ENCODE data around the gene ADCY2. TPM values are rescaled to one million over a fixed set of nuclear protein-coding genes. Genes with fewer than 3 reads are reported as not detected.

The ADCY2 gene
- total and polyA plus RNA-seq, 2 experiments from 2014 or later = 23.8 to 74.9 TPM

DNA sequence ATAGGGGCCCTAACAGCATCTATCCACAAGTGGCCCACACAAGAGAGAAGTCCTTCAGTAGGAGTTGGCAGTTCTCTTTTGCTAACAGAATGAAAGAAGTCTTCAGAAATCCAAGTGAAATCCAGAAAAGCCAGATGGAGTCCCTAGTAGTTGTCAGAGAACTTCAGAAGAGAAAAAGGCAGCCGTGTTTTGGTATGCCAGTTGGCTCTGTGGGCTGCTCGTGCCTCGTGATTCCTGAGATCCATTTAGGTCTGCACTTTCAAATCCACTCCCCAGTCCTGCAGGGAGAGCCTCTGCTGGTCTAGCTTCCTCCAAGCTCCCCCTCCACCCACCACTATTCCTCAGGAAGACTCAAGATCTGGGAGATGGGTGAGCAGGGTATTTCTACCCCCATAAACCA, 386.0 kb downstream of the ADCY2 start:
- Histone ChIP-seq H3K9me2 (ENCODE audit: insufficient read depth) (peaks cover 6% of the 10 kb centered on the region), H3K27me3 (ENCODE audit: insufficient read depth) (no peaks in the 10 kb centered on the region), H3F3A (replicated peaks; ENCODE audit: low read depth) (peaks cover 5% of the 10 kb centered on the region; the same call in 1 of the 2 replicates), H3K27ac (ENCODE audit: low read depth) (no peak overlapping the region), H3K36me3 (ENCODE audit: insufficient read depth) (peaks cover 9% of the 10 kb centered on the region; the same call in 1 of the 2 replicates), H3K4me2 (no peak overlapping the region), H3K79me2 (replicated peaks; ENCODE audit: insufficient read depth) (no peaks in the 10 kb centered on the region), H2AFZ (no peak overlapping the region), H3K4me1 (ENCODE audit: insufficient read depth) (peaks cover 16% of the 10 kb centered on the region), H4K20me1 (replicated peaks; ENCODE audit: insufficient read depth) (0 out of 2 replicates have a peak, but pooled peaks cover 6% of the 10 kb centered on the region), H3K4me3 (no peak overlapping the region)
- H3K27ac Mint-ChIP-seq = no peak overlapping the region
- peaks cover 6% of the 10 kb centered on the region for H3K27me3 Mint-ChIP-seq (ENCODE audit: insufficient read depth, low read depth, poor library complexity)
- no peak for DNase-seq (ENCODE audit: low spot score)
- no peaks in the 10 kb centered on the region for H3K9me3 Mint-ChIP-seq
- ATAC-seq = no peak
- TF ChIP-seq, protein P1, sequence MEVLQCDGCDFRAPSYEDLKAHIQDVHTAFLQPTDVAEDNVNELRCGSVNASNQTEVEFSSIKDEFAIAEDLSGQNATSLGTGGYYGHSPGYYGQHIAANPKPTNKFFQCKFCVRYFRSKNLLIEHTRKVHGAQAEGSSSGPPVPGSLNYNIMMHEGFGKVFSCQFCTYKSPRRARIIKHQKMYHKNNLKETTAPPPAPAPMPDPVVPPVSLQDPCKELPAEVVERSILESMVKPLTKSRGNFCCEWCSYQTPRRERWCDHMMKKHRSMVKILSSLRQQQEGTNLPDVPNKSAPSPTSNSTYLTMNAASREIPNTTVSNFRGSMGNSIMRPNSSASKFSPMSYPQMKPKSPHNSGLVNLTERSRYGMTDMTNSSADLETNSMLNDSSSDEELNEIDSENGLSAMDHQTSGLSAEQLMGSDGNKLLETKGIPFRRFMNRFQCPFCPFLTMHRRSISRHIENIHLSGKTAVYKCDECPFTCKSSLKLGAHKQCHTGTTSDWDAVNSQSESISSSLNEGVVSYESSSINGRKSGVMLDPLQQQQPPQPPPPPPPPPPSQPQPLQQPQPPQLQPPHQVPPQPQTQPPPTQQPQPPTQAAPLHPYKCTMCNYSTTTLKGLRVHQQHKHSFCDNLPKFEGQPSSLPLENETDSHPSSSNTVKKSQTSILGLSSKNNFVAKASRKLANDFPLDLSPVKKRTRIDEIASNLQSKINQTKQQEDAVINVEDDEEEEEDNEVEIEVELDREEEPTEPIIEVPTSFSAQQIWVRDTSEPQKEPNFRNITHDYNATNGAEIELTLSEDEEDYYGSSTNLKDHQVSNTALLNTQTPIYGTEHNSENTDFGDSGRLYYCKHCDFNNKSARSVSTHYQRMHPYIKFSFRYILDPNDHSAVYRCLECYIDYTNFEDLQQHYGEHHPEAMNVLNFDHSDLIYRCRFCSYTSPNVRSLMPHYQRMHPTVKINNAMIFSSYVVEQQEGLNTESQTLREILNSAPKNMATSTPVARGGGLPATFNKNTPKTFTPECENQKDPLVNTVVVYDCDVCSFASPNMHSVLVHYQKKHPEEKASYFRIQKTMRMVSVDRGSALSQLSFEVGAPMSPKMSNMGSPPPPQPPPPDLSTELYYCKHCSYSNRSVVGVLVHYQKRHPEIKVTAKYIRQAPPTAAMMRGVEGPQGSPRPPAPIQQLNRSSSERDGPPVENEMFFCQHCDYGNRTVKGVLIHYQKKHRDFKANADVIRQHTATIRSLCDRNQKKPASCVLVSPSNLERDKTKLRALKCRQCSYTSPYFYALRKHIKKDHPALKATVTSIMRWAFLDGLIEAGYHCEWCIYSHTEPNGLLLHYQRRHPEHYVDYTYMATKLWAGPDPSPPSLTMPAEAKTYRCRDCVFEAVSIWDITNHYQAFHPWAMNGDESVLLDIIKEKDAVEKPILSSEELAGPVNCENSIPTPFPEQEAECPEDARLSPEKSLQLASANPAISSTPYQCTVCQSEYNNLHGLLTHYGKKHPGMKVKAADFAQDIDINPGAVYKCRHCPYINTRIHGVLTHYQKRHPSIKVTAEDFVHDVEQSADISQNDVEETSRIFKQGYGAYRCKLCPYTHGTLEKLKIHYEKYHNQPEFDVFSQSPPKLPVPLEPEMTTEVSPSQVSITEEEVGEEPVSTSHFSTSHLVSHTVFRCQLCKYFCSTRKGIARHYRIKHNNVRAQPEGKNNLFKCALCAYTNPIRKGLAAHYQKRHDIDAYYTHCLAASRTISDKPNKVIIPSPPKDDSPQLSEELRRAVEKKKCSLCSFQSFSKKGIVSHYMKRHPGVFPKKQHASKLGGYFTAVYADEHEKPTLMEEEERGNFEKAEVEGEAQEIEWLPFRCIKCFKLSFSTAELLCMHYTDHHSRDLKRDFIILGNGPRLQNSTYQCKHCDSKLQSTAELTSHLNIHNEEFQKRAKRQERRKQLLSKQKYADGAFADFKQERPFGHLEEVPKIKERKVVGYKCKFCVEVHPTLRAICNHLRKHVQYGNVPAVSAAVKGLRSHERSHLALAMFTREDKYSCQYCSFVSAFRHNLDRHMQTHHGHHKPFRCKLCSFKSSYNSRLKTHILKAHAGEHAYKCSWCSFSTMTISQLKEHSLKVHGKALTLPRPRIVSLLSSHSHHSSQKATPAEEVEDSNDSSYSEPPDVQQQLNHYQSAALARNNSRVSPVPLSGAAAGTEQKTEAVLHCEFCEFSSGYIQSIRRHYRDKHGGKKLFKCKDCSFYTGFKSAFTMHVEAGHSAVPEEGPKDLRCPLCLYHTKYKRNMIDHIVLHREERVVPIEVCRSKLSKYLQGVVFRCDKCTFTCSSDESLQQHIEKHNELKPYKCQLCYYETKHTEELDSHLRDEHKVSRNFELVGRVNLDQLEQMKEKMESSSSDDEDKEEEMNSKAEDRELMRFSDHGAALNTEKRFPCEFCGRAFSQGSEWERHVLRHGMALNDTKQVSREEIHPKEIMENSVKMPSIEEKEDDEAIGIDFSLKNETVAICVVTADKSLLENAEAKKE (CRISPR knock-in tag; IDR thresholded peaks at IDR 0.05) = no peak
- TF ChIP-seq JUNB (IDR thresholded peaks at IDR 0.05; ENCODE audit: unreplicated experiment) (no peak), POLR2AphosphoS5 (IDR thresholded peaks at IDR 0.05; ENCODE audit: low read depth) (no peak), NANOG (IDR thresholded peaks at IDR 0.05; ENCODE audit: borderline replicate concordance) (no peak), CREB1 (CRISPR knock-in tag; IDR thresholded peaks at IDR 0.05; ENCODE audit: low read depth) (no peak), ZNF331 (CRISPR knock-in tag; IDR thresholded peaks at IDR 0.05; ENCODE audit: low read depth) (no peak), STAT1 (IDR thresholded peaks at IDR 0.05; ENCODE audit: unreplicated experiment) (no peak), EZH2phosphoT487 (IDR thresholded peaks at IDR 0.05; ENCODE audit: unreplicated experiment) (no peak), ZNF114 (CRISPR knock-in tag; IDR thresholded peaks at IDR 0.05) (no peak), EZH2 (IDR thresholded peaks at IDR 0.05; ENCODE audit: low read depth, unreplicated experiment) (no peak)
- TF ChIP-seq, protein P2, sequence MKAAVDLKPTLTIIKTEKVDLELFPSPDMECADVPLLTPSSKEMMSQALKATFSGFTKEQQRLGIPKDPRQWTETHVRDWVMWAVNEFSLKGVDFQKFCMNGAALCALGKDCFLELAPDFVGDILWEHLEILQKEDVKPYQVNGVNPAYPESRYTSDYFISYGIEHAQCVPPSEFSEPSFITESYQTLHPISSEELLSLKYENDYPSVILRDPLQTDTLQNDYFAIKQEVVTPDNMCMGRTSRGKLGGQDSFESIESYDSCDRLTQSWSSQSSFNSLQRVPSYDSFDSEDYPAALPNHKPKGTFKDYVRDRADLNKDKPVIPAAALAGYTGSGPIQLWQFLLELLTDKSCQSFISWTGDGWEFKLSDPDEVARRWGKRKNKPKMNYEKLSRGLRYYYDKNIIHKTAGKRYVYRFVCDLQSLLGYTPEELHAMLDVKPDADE (IDR thresholded peaks at IDR 0.05) = no peak
- TF ChIP-seq, protein P3, sequence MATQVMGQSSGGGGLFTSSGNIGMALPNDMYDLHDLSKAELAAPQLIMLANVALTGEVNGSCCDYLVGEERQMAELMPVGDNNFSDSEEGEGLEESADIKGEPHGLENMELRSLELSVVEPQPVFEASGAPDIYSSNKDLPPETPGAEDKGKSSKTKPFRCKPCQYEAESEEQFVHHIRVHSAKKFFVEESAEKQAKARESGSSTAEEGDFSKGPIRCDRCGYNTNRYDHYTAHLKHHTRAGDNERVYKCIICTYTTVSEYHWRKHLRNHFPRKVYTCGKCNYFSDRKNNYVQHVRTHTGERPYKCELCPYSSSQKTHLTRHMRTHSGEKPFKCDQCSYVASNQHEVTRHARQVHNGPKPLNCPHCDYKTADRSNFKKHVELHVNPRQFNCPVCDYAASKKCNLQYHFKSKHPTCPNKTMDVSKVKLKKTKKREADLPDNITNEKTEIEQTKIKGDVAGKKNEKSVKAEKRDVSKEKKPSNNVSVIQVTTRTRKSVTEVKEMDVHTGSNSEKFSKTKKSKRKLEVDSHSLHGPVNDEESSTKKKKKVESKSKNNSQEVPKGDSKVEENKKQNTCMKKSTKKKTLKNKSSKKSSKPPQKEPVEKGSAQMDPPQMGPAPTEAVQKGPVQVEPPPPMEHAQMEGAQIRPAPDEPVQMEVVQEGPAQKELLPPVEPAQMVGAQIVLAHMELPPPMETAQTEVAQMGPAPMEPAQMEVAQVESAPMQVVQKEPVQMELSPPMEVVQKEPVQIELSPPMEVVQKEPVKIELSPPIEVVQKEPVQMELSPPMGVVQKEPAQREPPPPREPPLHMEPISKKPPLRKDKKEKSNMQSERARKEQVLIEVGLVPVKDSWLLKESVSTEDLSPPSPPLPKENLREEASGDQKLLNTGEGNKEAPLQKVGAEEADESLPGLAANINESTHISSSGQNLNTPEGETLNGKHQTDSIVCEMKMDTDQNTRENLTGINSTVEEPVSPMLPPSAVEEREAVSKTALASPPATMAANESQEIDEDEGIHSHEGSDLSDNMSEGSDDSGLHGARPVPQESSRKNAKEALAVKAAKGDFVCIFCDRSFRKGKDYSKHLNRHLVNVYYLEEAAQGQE (IDR thresholded peaks at IDR 0.05; ENCODE audit: unreplicated experiment) = no peak
- TF ChIP-seq, protein P4, sequence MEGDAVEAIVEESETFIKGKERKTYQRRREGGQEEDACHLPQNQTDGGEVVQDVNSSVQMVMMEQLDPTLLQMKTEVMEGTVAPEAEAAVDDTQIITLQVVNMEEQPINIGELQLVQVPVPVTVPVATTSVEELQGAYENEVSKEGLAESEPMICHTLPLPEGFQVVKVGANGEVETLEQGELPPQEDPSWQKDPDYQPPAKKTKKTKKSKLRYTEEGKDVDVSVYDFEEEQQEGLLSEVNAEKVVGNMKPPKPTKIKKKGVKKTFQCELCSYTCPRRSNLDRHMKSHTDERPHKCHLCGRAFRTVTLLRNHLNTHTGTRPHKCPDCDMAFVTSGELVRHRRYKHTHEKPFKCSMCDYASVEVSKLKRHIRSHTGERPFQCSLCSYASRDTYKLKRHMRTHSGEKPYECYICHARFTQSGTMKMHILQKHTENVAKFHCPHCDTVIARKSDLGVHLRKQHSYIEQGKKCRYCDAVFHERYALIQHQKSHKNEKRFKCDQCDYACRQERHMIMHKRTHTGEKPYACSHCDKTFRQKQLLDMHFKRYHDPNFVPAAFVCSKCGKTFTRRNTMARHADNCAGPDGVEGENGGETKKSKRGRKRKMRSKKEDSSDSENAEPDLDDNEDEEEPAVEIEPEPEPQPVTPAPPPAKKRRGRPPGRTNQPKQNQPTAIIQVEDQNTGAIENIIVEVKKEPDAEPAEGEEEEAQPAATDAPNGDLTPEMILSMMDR (conservative IDR thresholded peaks at IDR 0.05; ENCODE audit: low read depth in 2 of 2) = no peak
- H3K36me3 Mint-ChIP-seq (ENCODE audit: low read depth) = peaks cover 26% of the 10 kb centered on the region
- peaks cover 35% of the 10 kb centered on the region for H3K4me1 Mint-ChIP-seq
- H3K4me3 Mint-ChIP-seq = no peak overlapping the region

Data from GM23338 (cell line).